Loucy (cell line): ENCODE data around the gene TRAPPC13.
"Not testable (repeated sequence)": the region's sequence is repeated elsewhere in the genome, so short reads cannot be mapped to it uniquely, and the experiment has no call there.

Experiments
- H2AFZ ChIP-seq: fragments of 200-600 bp; sonication (generic); 2 replicates; pipeline ENCODE4 v1.6.0; 2016; ENCODE audit warnings: antibody characterized with exemption, mild to moderate bottlenecking, low read length, moderate library complexity
- H3F3A ChIP-seq: fragments of 200-600 bp; 2 replicates; pipeline ENCODE4 v1.6.0; 2016; ENCODE audit warnings: antibody characterized with exemption, low read depth, mild to moderate bottlenecking
- H3K27me3 ChIP-seq: fragments of 200-600 bp; sonication (generic); 2 replicates; pipeline ENCODE4 v1.6.1; 2014; ENCODE audit warnings: low read length, mild to moderate bottlenecking; ENCODE audit not compliant: insufficient read depth, poor library complexity, severe bottlenecking
- H3K36me3 ChIP-seq: fragments of 200-600 bp; sonication (generic); 2 replicates; pipeline ENCODE4 v1.6.1; 2016; ENCODE audit warnings: low read length; ENCODE audit not compliant: insufficient read depth
- H3K4me1 ChIP-seq: fragments of 200-600 bp; sonication (generic); 2 replicates; pipeline ENCODE4 v1.5.1; 2014; ENCODE audit warnings: low read length, mild to moderate bottlenecking; ENCODE audit not compliant: insufficient read depth, poor library complexity, severe bottlenecking
- H3K4me2 ChIP-seq: fragments of 200-600 bp; sonication (generic); 2 replicates; pipeline ENCODE4 v1.6.0; 2014; ENCODE audit warnings: antibody characterized with exemption, low read length, low read depth, mild to moderate bottlenecking; ENCODE audit not compliant: poor library complexity, severe bottlenecking
- H3K4me3 ChIP-seq: fragments of 200-600 bp; sonication (generic); 2 replicates; pipeline ENCODE4 v1.5.1; 2014; ENCODE audit warnings: low read length, mild to moderate bottlenecking, mixed read lengths; ENCODE audit not compliant: poor library complexity, severe bottlenecking
- H3K79me2 ChIP-seq: fragments of 200-600 bp; sonication (generic); 2 replicates; pipeline ENCODE4 v1.6.1; 2014; ENCODE audit warnings: low read length; ENCODE audit not compliant: insufficient read depth
- H3K9ac ChIP-seq: fragments of 200-600 bp; sonication (generic); 2 replicates; pipeline ENCODE4 v1.6.0; 2014; ENCODE audit warnings: mild to moderate bottlenecking, low read depth, low read length, moderate library complexity; ENCODE audit not compliant: poor library complexity, severe bottlenecking
- H3K9me2 ChIP-seq: fragments of 200-600 bp; sonication (generic); replicated peaks from 2 replicates; pipeline ENCODE4 v1.6.1; 2016; ENCODE audit warnings: low read depth, low read length, mixed read lengths
- H3K9me3 ChIP-seq: fragments of 200-600 bp; sonication (generic); 2 replicates; pipeline ENCODE4 v1.6.1; 2014; ENCODE audit warnings: mild to moderate bottlenecking, antibody characterized with exemption, low read length, low read depth; ENCODE audit not compliant: insufficient read depth
- H4K20me1 ChIP-seq: fragments of 200-600 bp; sonication (generic); 2 replicates; pipeline ENCODE4 v1.6.0; 2014; ENCODE audit warnings: antibody characterized with exemption, low read length, mild to moderate bottlenecking; ENCODE audit not compliant: insufficient read depth, poor library complexity, severe bottlenecking
- CTCF ChIP-seq: fragments of 200-600 bp; sonication (generic); conservative IDR thresholded peaks from 2 replicates; pipeline ENCODE4 v1.5.1; 2014; ENCODE audit warnings: mild to moderate bottlenecking, antibody characterized with exemption, low read length
- EZH2phosphoT487 ChIP-seq: fragments of 200-600 bp; IDR thresholded peaks from 2 replicates; pipeline ENCODE4 v1.6.1; 2018; ENCODE audit warnings: antibody characterized with exemption, mild to moderate bottlenecking, moderate library complexity, borderline replicate concordance

TRAPPC13 gene

GRCh38 chr5:65668696-65669095, 43.9 kb downstream of the TRAPPC13 start:
- peaks cover 4% of the 10 kb centered on the region for H3K4me1 ChIP-seq
- H3K36me3 ChIP-seq = peaks cover 25% of the 10 kb centered on the region; the same call in 1 of the 2 replicates
- H3K79me2 ChIP-seq = no peaks in the 10 kb centered on the region
- no peaks in the 10 kb centered on the region for H3K9me3 ChIP-seq
- no peak overlapping the region for H3K4me3 ChIP-seq
- H4K20me1 ChIP-seq = no peaks in the 10 kb centered on the region
- H3K4me2 ChIP-seq = no peak overlapping the region
- no peaks in the 10 kb centered on the region for H3F3A ChIP-seq
- no peak overlapping the region for H3K9ac ChIP-seq
- H3K27me3 ChIP-seq = no peaks in the 10 kb centered on the region
- no peak overlapping the region for H2AFZ ChIP-seq
- TF ChIP-seq CTCF (no peak), EZH2phosphoT487 (no peak)
- H3K9me2 ChIP-seq = no peaks in the 10 kb centered on the region

- peaks cover 16% of the 10 kb centered on the region; the same call in 1 of the 2 replicates for H3K36me3 ChIP-seq
Observed at GRCh38 chr5:65672796-65673195, 48.0 kb downstream of the TRAPPC13 start.

GRCh38 chr5:65674749-65675148, 49.9 kb downstream of the TRAPPC13 start:
- Histone ChIP-seq H3K4me3 (no peak overlapping the region), H2AFZ (no peak overlapping the region), H3K27me3 (no peaks in the 10 kb centered on the region), H4K20me1 (no peaks in the 10 kb centered on the region), H3K36me3 (peaks cover 16% of the 10 kb centered on the region; the same call in 1 of the 2 replicates), H3K9me3 (no peaks in the 10 kb centered on the region), H3K4me1 (no peaks in the 10 kb centered on the region), H3K79me2 (no peaks in the 10 kb centered on the region), H3K4me2 (no peak overlapping the region), H3K9me2 (no peaks in the 10 kb centered on the region), H3K9ac (no peak overlapping the region), H3F3A (no peaks in the 10 kb centered on the region)
- TF ChIP-seq CTCF = no peak
- no peak for TF ChIP-seq EZH2phosphoT487

More at GRCh38 chr5:65672796-65673195, 48.0 kb downstream of the TRAPPC13 start:
- TF ChIP-seq EZH2phosphoT487 (no peak), CTCF (no peak)
- H4K20me1 ChIP-seq = no peaks in the 10 kb centered on the region
- no peak overlapping the region for H3K4me2 ChIP-seq
- no peaks in the 10 kb centered on the region for H3K79me2 ChIP-seq
- no peak overlapping the region for H3K4me3 ChIP-seq
- no peak overlapping the region for H2AFZ ChIP-seq
- H3K9me2 ChIP-seq = no peaks in the 10 kb centered on the region
- H3F3A ChIP-seq = no peaks in the 10 kb centered on the region
- no peaks in the 10 kb centered on the region for H3K27me3 ChIP-seq
- H3K9ac ChIP-seq = no peak overlapping the region
- H3K4me1 ChIP-seq = peaks cover 4% of the 10 kb centered on the region
- no peaks in the 10 kb centered on the region for H3K9me3 ChIP-seq

- H2AFZ ChIP-seq, H3K9me3 ChIP-seq, H4K20me1 ChIP-seq, H3K4me2 ChIP-seq, H3F3A ChIP-seq, H3K79me2 ChIP-seq, H3K4me3 ChIP-seq, H3K9ac ChIP-seq, H3K9me2 ChIP-seq, H3K27me3 ChIP-seq, H3K4me1 ChIP-seq: not testable (repeated sequence)
- peaks cover 14% of the 10 kb centered on the region; the same call in 1 of the 2 replicates for H3K36me3 ChIP-seq
Observed at GRCh38 chr5:65676056-65676455, 51.2 kb downstream of the TRAPPC13 start.
